Measurements from ENCODE around the gene GMPR2. TPM values are rescaled to one million over a fixed set of nuclear protein-coding genes. Genes with fewer than 3 reads are reported as not detected.

The GMPR2 gene
- total and polyA plus RNA-seq, 2 of the 13 experiments (the other 11 are each of a cell fraction or from before 2014, with no cell fraction given), result 210 to 273 TPM

DNA sequence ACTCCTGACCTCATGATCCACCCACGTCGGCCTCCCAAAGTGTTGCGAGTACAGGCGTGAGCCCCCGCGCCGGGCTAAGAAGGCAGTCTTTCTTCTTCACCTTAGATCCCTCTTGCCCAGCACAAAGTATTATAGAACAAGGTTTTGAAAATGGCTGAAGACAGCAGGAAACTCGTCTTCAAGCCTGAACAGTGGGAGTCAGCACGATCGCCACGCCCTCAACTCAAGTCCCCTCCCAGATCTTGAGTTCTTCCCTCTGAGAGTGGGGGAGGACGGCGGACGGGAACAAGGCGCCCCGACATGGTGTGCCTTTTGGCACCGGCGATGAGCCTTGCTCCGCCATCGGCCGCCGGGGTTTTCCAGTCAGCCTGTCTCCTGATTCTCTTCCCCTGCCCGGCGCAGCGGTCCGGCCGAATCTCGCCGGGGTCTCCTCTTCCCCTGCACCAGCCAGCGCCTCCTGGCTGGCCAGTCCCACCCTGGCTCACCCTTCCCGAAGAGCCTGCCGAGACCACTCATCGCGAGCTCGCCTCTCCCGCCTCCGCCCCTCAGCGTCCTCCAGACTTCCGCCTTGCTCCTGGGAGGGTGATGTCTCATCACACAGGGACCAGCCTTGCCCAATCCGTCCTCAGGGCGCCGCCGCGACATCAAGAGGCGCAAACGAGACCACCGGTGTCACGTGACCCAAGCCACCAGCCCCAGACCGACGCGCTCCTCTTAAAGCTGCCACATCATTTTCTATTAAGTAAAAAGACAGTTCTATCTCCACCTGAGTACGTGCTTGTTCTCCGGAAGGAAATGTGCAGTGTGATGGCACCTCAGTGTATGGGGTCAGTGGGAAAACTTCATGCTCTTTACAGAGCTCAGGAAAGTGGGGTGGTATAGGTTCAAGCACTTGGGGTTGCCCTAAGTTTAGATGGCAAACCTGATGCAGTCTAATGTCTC, 19.5 kb upstream of the GMPR2 start, which contains the start of gene CHMP4A (continued):
- TF ChIP-seq, protein P1, sequence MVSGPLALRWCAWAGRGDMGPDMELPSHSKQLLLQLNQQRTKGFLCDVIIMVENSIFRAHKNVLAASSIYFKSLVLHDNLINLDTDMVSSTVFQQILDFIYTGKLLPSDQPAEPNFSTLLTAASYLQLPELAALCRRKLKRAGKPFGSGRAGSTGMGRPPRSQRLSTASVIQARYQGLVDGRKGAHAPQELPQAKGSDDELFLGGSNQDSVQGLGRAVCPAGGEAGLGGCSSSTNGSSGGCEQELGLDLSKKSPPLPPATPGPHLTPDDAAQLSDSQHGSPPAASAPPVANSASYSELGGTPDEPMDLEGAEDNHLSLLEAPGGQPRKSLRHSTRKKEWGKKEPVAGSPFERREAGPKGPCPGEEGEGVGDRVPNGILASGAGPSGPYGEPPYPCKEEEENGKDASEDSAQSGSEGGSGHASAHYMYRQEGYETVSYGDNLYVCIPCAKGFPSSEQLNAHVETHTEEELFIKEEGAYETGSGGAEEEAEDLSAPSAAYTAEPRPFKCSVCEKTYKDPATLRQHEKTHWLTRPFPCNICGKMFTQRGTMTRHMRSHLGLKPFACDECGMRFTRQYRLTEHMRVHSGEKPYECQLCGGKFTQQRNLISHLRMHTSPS (CRISPR knock-in tag; IDR thresholded peaks at IDR 0.05; ENCODE audit: low read depth), result peak; percentile 71; the same call in 1 of the 2 replicates
- peak; percentile 78; the same call in 1 of the 2 replicates for TF ChIP-seq REL (CRISPR knock-in tag; conservative IDR thresholded peaks at IDR 0.05)
- TF ChIP-seq MAFF (IDR thresholded peaks at IDR 0.05; ENCODE audit: low read depth, low read length), result peak; percentile 32; the same call in 1 of the 2 replicates
- TF ChIP-seq, protein P2, sequence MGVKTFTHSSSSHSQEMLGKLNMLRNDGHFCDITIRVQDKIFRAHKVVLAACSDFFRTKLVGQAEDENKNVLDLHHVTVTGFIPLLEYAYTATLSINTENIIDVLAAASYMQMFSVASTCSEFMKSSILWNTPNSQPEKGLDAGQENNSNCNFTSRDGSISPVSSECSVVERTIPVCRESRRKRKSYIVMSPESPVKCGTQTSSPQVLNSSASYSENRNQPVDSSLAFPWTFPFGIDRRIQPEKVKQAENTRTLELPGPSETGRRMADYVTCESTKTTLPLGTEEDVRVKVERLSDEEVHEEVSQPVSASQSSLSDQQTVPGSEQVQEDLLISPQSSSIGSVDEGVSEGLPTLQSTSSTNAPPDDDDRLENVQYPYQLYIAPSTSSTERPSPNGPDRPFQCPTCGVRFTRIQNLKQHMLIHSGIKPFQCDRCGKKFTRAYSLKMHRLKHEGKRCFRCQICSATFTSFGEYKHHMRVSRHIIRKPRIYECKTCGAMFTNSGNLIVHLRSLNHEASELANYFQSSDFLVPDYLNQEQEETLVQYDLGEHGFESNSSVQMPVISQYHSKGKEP (CRISPR knock-in tag; IDR thresholded peaks at IDR 0.05), result peak; percentile 90; the same call in 1 of the 2 replicates
- peak; percentile 95 for TF ChIP-seq SIN3B (IDR thresholded peaks at IDR 0.05; ENCODE audit: low read length)
- TF ChIP-seq ZNF7 (CRISPR knock-in tag; IDR thresholded peaks at IDR 0.05), result peak; percentile 38; the same call in 1 of the 2 replicates
- TF ChIP-seq NCOR1 (IDR thresholded peaks at IDR 0.05; ENCODE audit: borderline replicate concordance, low read length), result peak; percentile 74; the same call in 1 of the 2 replicates
- TF ChIP-seq ZNF816 (CRISPR knock-in tag; IDR thresholded peaks at IDR 0.05; ENCODE audit: borderline replicate concordance), result no peak
- TF ChIP-seq HOXA9 (CRISPR knock-in tag; IDR thresholded peaks at IDR 0.05; ENCODE audit: borderline replicate concordance), result no peak
- TF ChIP-seq, protein P3, sequence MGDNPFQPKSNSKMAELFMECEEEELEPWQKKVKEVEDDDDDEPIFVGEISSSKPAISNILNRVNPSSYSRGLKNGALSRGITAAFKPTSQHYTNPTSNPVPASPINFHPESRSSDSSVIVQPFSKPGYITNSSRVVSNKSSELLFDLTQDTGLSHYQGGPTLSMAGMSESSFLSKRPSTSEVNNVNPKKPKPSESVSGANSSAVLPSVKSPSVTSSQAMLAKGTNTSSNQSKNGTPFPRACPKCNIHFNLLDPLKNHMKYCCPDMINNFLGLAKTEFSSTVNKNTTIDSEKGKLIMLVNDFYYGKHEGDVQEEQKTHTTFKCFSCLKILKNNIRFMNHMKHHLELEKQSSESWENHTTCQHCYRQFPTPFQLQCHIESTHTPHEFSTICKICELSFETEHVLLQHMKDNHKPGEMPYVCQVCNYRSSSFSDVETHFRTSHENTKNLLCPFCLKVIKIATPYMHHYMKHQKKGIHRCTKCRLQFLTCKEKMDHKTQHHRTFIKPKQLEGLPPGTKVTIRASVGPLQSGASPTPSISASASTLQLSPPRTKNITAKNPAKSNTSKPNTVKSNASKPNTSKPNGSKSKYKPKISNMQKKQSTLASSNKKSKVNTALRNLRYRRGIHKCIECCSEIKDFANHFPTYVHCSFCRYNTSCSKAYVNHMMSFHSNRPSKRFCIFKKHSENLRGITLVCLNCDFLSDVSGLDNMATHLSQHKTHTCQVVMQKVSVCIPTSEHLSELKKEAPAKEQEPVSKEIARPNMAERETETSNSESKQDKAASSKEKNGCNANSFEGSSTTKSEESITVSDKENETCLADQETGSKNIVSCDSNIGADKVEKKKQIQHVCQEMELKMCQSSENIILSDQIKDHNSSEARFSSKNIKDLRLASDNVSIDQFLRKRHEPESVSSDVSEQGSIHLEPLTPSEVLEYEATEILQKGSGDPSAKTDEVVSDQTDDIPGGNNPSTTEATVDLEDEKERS (CRISPR knock-in tag; IDR thresholded peaks at IDR 0.05), result peak; percentile 94
- TF ChIP-seq, protein P4, sequence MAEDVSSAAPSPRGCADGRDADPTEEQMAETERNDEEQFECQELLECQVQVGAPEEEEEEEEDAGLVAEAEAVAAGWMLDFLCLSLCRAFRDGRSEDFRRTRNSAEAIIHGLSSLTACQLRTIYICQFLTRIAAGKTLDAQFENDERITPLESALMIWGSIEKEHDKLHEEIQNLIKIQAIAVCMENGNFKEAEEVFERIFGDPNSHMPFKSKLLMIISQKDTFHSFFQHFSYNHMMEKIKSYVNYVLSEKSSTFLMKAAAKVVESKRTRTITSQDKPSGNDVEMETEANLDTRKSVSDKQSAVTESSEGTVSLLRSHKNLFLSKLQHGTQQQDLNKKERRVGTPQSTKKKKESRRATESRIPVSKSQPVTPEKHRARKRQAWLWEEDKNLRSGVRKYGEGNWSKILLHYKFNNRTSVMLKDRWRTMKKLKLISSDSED (CRISPR knock-in tag; IDR thresholded peaks at IDR 0.05), result no peak
- no peak; the same call in 1 of the 2 replicates for TF ChIP-seq ZNF879 (CRISPR knock-in tag; IDR thresholded peaks at IDR 0.05)
- TF ChIP-seq RFX3 (CRISPR knock-in tag; IDR thresholded peaks at IDR 0.05), result no peak; the same call in 1 of the 2 replicates
- no peak for TF ChIP-seq ZNF296 (CRISPR knock-in tag; conservative IDR thresholded peaks at IDR 0.05)
- TF ChIP-seq, protein P5, sequence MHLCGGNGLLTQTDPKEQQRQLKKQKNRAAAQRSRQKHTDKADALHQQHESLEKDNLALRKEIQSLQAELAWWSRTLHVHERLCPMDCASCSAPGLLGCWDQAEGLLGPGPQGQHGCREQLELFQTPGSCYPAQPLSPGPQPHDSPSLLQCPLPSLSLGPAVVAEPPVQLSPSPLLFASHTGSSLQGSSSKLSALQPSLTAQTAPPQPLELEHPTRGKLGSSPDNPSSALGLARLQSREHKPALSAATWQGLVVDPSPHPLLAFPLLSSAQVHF (CRISPR knock-in tag; IDR thresholded peaks at IDR 0.05), result no peak
- no peak for TF ChIP-seq TCF12 (IDR thresholded peaks at IDR 0.05)
- TF ChIP-seq TCF12 (CRISPR knock-in tag; IDR thresholded peaks at IDR 0.05), result peak; percentile 72; the same call in 1 of the 2 replicates
- TF ChIP-seq ZZZ3 (CRISPR knock-in tag; IDR thresholded peaks at IDR 0.05; ENCODE audit: borderline replicate concordance), result peak; percentile 92
- peak; percentile 78; the same call in 1 of the 2 replicates for TF ChIP-seq ZFP36L2 (CRISPR knock-in tag; IDR thresholded peaks at IDR 0.05)
- TF ChIP-seq ZNF644 (CRISPR knock-in tag; IDR thresholded peaks at IDR 0.05; ENCODE audit: low read depth), result no peak
